Effector CD4-positive, alpha-beta T cell (primary cell): ENCODE results near the gene KCNH5. TPM values are rescaled to one million over a fixed set of nuclear protein-coding genes. Genes with fewer than 3 reads are reported as not detected.

Experiments used
- DNase-seq: peaks from one replicate; pipeline ENCODE4 v3.0.0-alpha.2; 2020
- total RNA-seq: gene quantifications from one replicate; lab custom pipeline; 2026; lab: John Stamatoyannopoulos, UW

Gene KCNH5, protein sequence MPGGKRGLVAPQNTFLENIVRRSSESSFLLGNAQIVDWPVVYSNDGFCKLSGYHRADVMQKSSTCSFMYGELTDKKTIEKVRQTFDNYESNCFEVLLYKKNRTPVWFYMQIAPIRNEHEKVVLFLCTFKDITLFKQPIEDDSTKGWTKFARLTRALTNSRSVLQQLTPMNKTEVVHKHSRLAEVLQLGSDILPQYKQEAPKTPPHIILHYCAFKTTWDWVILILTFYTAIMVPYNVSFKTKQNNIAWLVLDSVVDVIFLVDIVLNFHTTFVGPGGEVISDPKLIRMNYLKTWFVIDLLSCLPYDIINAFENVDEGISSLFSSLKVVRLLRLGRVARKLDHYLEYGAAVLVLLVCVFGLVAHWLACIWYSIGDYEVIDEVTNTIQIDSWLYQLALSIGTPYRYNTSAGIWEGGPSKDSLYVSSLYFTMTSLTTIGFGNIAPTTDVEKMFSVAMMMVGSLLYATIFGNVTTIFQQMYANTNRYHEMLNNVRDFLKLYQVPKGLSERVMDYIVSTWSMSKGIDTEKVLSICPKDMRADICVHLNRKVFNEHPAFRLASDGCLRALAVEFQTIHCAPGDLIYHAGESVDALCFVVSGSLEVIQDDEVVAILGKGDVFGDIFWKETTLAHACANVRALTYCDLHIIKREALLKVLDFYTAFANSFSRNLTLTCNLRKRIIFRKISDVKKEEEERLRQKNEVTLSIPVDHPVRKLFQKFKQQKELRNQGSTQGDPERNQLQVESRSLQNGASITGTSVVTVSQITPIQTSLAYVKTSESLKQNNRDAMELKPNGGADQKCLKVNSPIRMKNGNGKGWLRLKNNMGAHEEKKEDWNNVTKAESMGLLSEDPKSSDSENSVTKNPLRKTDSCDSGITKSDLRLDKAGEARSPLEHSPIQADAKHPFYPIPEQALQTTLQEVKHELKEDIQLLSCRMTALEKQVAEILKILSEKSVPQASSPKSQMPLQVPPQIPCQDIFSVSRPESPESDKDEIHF
- not detected for total RNA-seq

DNA sequence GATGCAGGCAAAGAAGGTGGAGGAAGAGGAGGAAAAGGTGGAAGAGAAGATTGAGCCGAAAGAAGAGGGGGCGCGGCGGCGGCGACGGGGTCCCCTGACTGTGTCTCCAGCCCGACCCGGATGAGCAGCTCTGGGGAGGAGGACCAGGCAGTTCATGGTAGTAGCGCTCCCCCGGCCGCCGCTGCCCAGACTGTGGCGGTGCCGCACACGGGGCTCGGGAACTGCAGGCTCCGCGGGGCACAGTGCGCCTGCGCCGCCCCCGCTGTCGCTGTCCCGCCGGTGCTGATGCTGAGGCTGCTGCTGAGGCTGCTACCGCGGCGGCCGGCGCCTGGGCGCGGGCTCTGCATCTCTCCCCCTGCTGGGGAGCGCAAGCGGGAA, at the start of gene KCNH5:
TSS of gene KCNH5 (minus strand) at position 225 of the 378 bp plus-strand sequence. CDS start 272 bp downstream, outside the sequence.
- no peak for DNase-seq

DNA sequence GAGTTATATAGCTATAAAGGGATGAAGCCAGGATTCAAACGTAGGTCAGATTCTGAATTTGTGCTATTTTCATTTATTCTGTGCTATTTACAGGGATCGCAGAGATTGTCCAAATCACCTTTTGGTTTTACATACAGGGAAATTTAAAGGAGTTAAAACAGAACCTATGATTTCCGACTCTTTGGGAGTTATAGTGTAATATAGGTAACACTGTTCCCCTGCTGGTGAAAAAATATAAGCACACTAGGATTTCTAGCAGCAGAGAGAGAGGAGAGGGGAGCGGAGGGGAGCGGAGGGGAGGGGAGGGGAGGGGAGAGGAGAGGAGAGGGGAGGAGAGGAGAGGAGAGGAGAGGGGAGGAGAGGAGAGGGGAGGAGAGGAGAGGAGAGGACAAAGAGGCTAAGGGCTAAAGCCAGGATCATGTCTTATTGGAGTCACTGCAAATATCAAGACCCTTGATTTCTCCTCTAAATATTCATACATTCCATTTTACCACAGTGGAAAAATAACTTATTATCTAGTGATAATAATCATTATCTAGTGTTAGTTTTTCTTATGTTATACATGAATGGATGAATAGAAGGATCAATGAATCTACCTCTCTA, 46.2 kb upstream of the KCNH5 start:
- no peak for DNase-seq

DNA sequence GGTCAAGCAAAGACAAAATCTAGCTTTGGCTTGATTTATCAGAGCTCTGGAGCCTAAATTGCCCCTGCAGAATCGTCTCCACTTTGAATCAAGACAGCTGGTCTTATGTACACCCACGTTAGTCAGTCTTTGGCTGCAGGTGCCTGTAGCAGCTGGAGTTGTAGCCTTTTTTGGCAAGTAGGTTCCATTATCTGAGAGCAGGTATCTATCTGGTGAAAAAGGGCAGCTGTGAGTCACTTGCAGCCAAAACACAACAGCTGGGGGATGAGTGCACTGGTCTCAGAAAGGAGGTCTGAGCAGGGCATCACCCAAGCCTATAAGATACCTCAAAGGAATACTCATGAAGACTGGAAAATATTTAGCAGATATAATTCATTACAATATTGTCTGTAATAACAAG, 43.6 kb upstream of the KCNH5 start:
- DNase-seq: no peak

DNA sequence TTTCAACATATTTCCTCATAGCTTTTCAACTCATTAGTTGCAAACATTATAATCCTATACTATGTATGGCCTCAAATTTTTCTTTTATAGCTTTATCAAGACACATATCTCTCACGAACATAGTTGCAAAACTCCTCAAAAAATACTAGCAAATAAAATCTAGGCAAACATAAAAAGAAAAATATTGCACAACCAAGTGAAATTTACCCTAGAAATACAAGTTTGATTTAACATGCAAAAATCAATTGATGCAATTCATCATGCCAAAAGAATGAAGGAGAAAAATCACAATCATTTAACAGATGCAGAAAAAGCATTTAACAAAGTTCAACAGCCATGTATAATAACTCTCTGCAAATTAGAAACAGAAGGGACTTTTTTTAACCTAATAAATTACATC, 33.3 kb upstream of the KCNH5 start:
- no peak for DNase-seq

DNA sequence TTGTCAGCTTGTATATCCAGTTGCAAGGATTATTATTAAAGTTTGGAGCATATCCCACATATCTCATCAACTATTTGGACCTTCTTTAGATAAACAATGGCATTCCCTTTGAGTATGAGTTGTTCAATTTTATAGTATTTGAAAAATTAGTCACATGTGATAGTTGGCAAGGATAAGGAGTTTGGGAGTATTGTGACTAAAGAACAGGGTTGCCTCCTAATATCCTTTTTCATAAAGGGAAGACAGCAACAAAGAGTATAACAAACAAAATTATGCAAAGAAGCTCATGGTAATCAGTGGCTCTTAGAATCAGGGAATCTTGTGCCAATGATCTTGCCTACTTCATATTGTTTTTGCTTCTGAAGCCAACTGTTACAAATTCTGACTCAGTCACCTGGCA, 31.2 kb upstream of the KCNH5 start:
- DNase-seq: no peak

DNA sequence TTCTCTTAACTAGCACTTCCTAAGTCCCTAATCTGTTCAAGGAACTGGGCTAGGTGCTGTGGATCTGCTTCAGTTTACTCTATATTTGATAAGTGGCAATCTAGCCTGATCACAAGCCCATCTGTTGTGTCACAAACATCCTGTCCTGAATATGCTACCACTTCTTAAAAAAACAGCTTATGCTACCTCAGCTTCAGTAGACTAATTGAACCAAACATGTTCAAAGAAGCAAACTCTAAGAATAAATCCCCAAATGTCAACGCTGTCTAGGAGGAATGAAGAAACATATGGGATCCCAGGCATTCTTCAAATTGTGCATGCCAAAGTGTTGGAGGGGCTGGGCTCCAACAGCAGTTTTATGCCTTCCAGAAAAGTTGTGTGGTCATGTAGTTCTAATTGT, 10.4 kb upstream of the KCNH5 start:
- DNase-seq: no peak

DNA sequence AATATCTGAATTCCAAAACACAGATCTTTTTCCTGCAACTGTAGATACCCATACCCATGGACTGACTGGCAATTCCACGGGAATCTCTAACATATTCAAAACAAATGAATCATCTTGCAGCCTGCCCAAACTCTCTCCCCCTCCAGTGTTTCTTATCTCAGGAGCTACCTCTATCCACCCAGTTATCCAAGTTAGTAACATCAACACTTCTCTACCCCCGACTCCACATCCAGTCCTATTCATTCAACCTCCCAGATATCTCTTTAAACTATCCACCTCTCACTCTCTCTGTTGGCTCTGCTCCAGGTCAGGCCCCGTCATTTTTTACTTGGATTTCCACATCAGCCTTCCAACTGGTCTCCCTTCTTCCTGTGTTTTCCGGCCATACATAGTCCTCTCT, 6.7 kb upstream of the KCNH5 start:
- no peak for DNase-seq

DNA sequence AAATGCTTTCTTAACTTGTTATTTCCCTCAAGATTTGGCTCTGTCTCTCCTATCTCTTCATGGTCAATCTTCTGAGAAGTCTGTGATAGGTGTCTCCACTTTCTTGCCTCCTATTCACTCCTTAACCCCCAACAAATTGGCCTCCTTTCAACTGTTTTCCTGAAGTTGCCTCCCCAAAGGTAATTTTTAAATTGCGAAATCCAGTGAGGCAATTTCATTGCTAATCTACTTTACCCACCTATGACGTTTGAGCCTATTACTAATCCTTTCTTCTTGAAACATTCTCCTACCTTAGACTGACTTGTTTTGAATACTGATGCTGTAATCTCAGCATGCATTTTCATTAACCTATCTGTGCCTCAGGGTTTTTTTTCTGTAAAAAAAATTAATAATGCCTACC, 6.0 kb upstream of the KCNH5 start:
- DNase-seq: no peak

DNA sequence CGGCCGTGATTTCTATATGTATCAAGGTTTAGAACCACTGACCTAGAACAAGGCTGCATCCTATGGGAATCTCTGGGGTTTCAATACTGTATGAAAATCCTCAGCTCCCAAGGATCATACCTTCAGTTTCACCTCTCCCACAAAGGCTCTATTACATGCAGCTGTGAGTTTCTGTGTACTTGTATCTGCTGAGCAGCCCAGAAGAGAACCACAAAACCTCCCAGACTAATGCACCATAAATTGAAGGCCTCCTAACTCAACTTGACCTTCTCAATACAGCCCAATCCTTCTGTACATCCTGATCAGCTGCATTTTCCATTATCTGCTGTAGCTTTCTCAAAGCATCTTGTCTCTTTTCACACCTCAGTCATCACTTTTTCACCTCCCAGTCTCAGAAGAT, 5.4 kb upstream of the KCNH5 start:
- DNase-seq: no peak

DNA sequence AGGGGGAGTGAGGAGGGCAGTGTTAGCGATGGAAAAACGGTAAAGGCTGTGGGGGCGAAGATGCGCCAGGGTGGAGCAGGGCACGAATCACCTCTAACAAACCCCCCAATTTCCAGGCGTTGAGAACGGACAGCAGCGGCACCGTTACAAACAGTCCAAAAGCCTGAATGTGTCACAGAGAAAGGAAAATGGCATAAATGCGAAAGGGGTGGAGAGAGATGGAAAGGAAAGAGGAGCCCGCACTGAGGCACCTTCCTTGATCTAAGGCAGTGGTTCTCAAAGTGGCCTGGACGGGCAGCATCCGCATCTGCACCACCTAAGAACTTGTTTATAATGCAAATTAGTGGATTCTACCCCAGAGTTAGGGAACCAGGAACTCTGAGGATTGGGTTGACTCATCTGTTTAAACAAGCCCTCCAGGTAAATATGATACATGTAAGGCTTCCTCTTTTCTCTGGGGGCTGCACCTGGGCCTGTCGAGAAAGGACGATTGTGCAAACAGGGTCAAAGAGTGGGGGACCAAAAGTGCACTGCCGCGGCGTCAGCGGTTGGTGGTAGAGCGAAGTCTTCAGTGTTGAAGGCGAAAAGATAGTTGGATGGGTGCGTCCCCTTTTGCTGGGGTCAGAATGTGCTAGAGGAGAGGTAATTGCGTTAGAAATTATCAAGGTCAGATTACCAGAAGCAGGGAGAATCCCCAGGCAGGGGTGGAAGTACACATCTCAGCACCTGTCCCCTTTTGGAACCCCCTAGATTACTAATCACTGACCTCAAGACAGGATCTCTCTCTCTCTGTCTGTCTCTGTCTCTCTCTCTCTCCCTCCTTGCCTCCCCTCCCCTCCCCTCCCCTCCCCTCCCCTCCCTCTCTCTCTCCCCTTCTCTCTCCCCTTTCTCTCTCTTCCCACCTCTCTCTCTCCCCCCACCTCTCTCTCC, 1.3 kb upstream of the KCNH5 start:
- no peak for DNase-seq

DNA sequence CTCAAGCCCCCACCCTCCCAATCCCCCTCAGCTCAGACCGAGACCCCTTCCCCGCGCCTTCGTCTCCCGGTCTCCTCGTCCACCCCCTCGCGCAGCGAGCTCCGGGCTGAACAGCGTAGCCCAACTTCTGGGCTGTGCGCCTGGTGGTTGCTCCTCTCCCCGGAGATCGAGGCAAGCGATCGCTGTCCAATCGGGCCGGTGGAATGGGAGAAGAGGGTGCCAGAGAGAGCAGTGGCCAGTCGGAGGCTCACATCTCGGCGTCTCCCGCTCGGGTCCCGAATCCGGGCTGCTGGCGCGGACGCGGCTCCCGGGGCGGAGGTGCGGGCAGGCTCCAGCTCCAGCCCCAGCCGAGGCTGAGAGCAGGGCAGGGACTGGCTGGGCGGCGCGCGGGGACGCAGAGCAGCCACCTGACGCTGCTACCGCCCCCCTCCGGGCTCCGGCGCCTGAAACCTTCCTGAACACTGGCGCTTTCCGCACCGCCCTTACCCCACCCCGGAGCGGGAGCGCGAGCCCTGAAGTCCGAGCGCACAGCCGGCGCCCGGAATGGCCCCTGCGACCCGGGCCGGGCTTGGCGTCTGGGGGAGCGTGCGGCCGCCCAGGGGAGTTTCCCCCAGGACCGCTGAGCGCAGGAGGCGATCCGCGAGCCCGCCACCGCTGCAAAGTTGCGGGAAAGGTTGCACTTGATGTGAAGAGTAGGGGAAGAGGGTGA, 508 bp upstream of the KCNH5 start:
- no peak for DNase-seq

DNA sequence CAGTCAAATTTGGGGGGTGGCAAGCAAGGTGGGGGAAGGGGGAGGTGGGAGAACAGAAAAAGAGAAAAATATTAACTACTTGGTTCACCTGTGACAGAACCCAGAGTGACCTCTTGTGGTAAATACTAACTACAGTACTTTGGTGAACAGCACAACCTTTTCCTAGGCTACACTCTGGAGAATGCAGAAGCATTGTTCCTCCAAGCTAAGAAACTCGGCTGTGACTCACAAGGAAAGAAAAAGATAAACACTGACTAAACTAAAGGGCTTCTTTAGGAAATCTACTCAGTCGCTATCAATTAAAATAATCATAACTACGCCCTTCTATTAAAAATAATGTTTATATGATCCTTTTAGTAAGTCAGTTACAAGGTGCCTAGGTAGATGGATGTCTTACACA, 5.4 kb downstream of the KCNH5 start:
- DNase-seq: no peak

DNA sequence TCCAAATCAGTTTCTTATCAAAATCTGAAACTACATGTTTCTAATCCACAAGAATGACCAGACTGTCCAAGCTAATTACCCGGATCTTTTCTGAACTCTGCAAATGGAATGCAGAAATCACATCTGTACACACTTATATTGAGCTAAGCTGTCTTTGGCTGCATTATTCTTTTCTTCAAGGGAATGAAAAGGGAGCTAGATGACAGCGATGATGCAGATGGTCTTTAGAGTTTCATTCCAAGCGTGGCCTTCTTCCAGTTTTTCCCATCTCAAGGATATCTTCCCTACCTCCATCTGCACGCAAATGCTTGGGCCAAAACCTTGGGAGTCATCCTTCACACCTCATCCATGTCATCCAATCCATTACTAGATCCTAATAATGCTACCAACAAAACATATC, 12.6 kb downstream of the KCNH5 start:
- DNase-seq: no peak

DNA sequence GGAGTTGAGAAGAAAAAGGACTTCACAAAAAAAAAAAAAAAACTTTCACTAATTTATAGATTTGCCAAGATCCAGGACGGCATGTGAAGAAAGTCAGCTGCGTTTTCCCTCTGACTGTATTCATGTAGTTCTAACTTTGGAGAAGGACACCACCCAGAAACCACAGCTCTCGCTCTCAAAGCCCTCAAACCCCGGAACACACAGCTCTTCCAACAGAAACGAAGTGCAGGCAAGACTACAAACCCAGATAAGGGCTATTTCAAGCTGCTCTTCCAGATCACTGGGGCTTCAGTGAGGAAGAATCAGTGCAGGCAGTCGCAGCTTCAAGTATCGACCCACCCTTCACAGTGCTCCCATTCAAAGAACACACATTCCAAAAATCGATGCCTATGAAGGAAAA, 13.2 kb downstream of the KCNH5 start:
- no peak for DNase-seq

DNA sequence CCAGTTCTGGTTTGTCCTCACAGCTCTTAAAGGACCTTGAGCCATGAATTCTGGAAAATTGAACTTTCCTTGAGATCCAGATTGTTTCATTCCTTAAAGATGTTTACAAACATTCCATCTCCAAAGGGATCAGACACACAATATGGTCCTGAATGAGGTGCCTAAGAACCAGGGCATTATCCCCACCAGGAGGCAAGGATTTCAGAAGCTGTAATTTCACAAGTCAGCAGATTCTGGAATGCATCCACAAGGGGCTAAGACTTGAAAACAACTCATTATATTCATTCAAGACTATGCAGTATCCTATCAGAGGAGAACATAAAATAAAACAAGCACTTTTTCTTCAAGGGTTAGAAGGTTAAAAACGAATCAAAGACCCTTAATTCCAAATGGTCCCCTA, 15.1 kb downstream of the KCNH5 start:
- DNase-seq: no peak

DNA sequence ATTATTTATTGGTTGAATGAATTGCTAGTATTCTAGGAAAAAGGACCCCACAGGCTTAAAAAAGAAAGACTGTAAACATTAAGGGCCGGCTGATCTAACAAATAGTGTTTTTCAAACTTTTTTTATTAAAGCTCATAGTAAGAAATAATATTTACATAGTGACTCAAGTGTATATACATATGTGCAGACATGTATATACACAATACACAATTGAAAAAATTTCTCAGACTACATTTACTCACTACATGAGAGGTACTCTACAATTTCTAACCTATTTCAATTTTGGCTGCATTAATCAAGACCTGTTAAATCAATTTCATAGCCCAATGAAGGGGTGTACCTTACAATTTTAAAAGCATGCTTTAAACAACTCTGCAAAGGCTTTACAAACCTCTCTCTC, 17.5 kb downstream of the KCNH5 start:
- no peak for DNase-seq

DNA sequence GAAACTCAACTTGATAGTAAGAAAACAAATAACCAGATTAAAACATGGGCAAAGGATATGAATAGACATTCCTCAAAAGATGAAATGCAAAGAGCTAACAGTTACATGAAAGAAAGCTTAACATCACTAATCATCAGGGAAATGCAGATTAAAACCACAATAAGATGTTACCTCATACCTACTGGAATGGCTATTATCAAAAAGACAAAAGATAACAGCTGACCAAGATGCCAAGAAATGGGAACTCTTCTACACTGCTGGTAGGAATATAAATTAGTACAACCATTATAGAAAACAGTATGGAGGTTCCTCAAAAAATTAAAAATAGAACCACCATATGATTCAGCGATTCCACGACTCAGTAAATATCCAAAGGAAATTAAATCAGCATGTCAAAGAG, 18.8 kb downstream of the KCNH5 start:
- DNase-seq: no peak

DNA sequence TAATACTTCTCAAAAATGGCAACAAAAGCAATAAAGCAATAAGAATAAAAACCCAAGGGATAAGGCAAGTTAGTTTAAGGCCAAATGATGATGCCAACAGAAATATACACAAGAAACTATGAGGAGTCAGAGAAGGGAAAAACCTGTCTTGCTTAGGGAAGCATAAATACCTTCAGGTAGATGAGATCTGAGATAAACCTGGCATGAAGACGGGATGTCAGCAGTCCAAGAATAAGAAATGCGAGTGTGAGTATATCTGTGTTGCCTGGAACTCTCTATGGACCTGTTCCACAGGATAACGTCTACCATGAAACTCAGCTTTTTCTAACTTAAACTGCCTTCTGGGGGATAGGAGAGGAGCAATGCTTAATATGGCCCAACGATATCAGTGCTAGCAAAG, 30.6 kb downstream of the KCNH5 start:
- no peak for DNase-seq

DNA sequence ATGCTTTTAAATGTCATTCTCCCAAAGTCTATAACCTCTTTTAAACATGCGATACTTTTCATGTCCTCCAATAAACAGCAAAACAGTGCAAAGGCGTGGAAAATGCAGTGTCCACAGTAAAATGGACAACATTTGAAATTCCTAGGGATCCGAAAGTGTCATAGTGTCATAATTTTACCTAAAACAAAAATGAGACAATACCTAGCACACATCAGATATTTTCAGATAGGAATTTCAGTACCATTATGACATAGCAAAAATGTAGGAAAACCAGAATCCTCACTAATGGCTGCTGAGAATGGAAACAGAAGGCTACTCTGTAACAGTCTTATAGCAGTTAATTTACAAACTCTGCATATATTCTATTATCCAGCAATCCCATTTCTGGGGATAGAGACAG, 33.1 kb downstream of the KCNH5 start:
- no peak for DNase-seq

DNA sequence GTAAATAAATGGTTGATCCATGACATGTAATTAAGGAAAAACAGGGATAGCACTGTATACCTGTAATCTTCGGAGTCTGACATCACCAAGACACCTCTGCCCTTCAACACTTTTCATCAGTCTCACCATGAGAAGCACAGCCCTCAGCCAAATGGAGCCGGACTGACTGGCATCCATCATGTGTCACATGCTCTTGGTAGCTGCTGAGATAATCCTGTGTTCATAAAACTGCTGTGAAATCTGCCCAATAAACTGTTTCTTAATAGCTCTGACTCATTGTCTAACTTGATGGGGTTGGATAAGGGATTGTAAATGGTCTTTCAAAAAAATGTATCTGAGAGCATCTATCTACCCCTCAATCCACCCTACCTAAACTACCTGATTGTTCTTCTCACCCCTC, 33.6 kb downstream of the KCNH5 start:
- no peak for DNase-seq

DNA sequence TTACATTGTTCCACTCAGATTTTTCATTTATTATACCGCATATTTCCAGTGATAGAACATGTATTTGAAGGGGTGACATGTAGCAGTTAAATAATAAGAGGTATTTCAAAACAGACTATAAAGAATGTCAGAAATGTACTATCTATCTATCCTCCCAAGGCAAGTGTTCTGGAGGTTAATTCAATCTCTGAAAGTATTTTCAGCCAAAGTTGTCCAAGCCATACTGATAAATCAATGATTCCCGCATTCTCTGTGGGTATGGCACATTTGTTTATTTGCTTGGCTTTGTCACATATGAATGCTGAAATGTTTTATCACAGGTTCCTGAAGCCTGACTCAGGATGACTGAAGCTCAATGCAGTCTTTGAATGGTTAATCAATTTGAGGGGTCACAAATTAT, 35.8 kb downstream of the KCNH5 start:
- DNase-seq: no peak

DNA sequence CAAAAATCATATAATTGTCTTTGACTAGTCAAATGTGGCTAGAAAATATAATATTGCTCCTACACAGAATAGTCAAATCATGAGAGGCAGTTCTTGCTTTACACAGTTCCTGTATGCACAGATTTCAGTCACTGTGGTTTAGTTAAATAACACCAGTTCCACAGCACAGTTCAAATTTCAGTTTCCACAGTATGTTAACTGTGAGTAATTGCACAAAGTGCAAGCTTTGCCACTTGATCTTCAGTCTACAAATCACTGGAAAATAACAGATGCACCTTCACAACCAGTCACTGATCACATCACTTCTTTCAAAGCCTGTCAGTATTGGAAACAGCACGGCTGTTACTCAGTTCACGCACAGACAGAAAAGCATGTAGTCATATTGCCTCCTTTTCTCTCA, 38.7 kb downstream of the KCNH5 start:
- no peak for DNase-seq
